SK-N-SH treated with all-trans-retinoic acid at 6 μM for 48 hours (cell line): ENCODE data around the gene CNTNAP2.

Experiments
- ATAC-seq: fragments of 200-7000 bp; cut with Tn5 transposase; 3 replicates; pipeline ENCODE4 v1.9.1; 2020; ENCODE audit warnings: mild to moderate bottlenecking, moderate library complexity
- ARNTL ChIP-seq: fragments of 450-650 bp; formaldehyde crosslinking; IDR thresholded peaks from 2 replicates; pipeline ENCODE4 v1.5.0; 2020; ENCODE audit warnings: low read depth, mild to moderate bottlenecking, moderate library complexity, borderline replicate concordance
- BACH2 ChIP-seq: fragments of 250-450 bp; sonication (Bioruptor Pico); IDR thresholded peaks from 2 replicates; pipeline ENCODE4 v1.9.0; 2021; ENCODE audit warnings: mild to moderate bottlenecking, borderline replicate concordance
- CSDC2 ChIP-seq: fragments of 250-450 bp; sonication (Bioruptor Pico); IDR thresholded peaks from 2 replicates; pipeline ENCODE4 v1.5.0; 2020; ENCODE audit warnings: mild to moderate bottlenecking, moderate library complexity
- CSRNP3 ChIP-seq: fragments of 250-450 bp; sonication (Bioruptor Pico); IDR thresholded peaks from 2 replicates; pipeline ENCODE4 v1.5.1; 2021; ENCODE audit warnings: mild to moderate bottlenecking, moderate library complexity
- ESRRG ChIP-seq: fragments of 250-450 bp; sonication (Bioruptor Pico); IDR thresholded peaks from 2 replicates; pipeline ENCODE4 v1.6.1; 2021; ENCODE audit warnings: mild to moderate bottlenecking
- GLIS3 ChIP-seq: fragments of 250-450 bp; sonication (Bioruptor Pico); IDR thresholded peaks from 2 replicates; pipeline ENCODE4 v1.5.0; 2020; ENCODE audit warnings: mild to moderate bottlenecking, moderate library complexity
- ISL1 ChIP-seq: fragments of 250-450 bp; sonication (Bioruptor Pico); IDR thresholded peaks from 2 replicates; pipeline ENCODE4 v2.1.2; 2022; ENCODE audit warnings: mild to moderate bottlenecking, moderate library complexity
- OSR1 ChIP-seq: fragments of 250-450 bp; sonication (Bioruptor Pico); IDR thresholded peaks from 2 replicates; pipeline ENCODE4 v1.8.0; 2022; ENCODE audit warnings: moderate library complexity, mild to moderate bottlenecking, inconsistent platforms
- PPARA ChIP-seq: fragments of 250-450 bp; sonication (Bioruptor Pico); IDR thresholded peaks from 2 replicates; pipeline ENCODE4 v1.5.0; 2020; ENCODE audit warnings: mild to moderate bottlenecking, borderline replicate concordance
- RARB ChIP-seq: fragments of 250-450 bp; sonication (Bioruptor Pico); IDR thresholded peaks from 2 replicates; pipeline ENCODE4 v1.8.0; 2021; ENCODE audit warnings: mild to moderate bottlenecking, moderate library complexity
- SNAI2 ChIP-seq: fragments of 250-450 bp; sonication (Bioruptor Pico); IDR thresholded peaks from 2 replicates; pipeline ENCODE4 v1.5.0; 2020; ENCODE audit warnings: mild to moderate bottlenecking, moderate library complexity
- TCF4 ChIP-seq: fragments of 250-450 bp; sonication (Bioruptor Pico); IDR thresholded peaks from 2 replicates; pipeline ENCODE4 v1.8.0; 2021; ENCODE audit warnings: mild to moderate bottlenecking, moderate library complexity, borderline replicate concordance
- TOX ChIP-seq: fragments of 250-450 bp; sonication (Bioruptor Pico); IDR thresholded peaks from 2 replicates; pipeline ENCODE4 v1.8.0; 2021; ENCODE audit warnings: mild to moderate bottlenecking, moderate library complexity, borderline replicate concordance
- TSHZ2 ChIP-seq: fragments of 250-450 bp; sonication (Bioruptor Pico); IDR thresholded peaks from 2 replicates; pipeline ENCODE4 v1.5.0; 2020; ENCODE audit warnings: mild to moderate bottlenecking, moderate library complexity
- ZC3H10 ChIP-seq: fragments of 250-450 bp; sonication (Bioruptor Pico); IDR thresholded peaks from 2 replicates; pipeline ENCODE4 v1.5.1; 2021; ENCODE audit warnings: mild to moderate bottlenecking, moderate library complexity
- ZFP3 ChIP-seq: fragments of 250-450 bp; sonication (Bioruptor Pico); IDR thresholded peaks from 2 replicates; pipeline ENCODE4 v1.5.0; 2020; ENCODE audit warnings: mild to moderate bottlenecking, moderate library complexity
- ZFP30 ChIP-seq: fragments of 450-650 bp; formaldehyde crosslinking; IDR thresholded peaks from 2 replicates; pipeline ENCODE4 v1.5.0; 2022; ENCODE audit warnings: mild to moderate bottlenecking, moderate library complexity
- ZNF565 ChIP-seq: fragments of 450-650 bp; formaldehyde crosslinking; conservative IDR thresholded peaks from 2 replicates; pipeline ENCODE4 v1.5.0; 2020; ENCODE audit warnings: low read depth, mild to moderate bottlenecking, moderate library complexity
- ZNF70 ChIP-seq: fragments of 450-650 bp; formaldehyde crosslinking; IDR thresholded peaks from 2 replicates; pipeline ENCODE4 v1.5.0; 2020; ENCODE audit warnings: mild to moderate bottlenecking, moderate library complexity
- ZNF8 ChIP-seq: fragments of 450-650 bp; formaldehyde crosslinking; IDR thresholded peaks from 2 replicates; pipeline ENCODE4 v1.5.0; 2020; ENCODE audit warnings: mild to moderate bottlenecking, moderate library complexity
- TF ChIP-seq, protein P1 (sequence below): fragments of 250-450 bp; sonication (Bioruptor Pico); IDR thresholded peaks from 2 replicates; pipeline ENCODE4 v1.5.1; 2020; ENCODE audit warnings: low read depth, mild to moderate bottlenecking, moderate library complexity
- TF ChIP-seq, protein P2 (sequence below): fragments of 250-450 bp; sonication (Bioruptor Pico); IDR thresholded peaks from 2 replicates; pipeline ENCODE4 v1.8.0; 2021; ENCODE audit warnings: low read depth, mild to moderate bottlenecking, moderate library complexity, borderline replicate concordance
- TF ChIP-seq, protein P3 (sequence below): fragments of 250-450 bp; sonication (Bioruptor Pico); IDR thresholded peaks from 2 replicates; pipeline ENCODE4 v1.8.0; 2020; ENCODE audit warnings: mild to moderate bottlenecking, moderate library complexity, borderline replicate concordance

CNTNAP2 gene

GRCh38 chr7:147564786-147565476 is 1448.3 kb downstream of the CNTNAP2 start:
- ATAC-seq = no peak
- TF ChIP-seq TOX (CRISPR knock-in tag) (no peak), CSDC2 (CRISPR knock-in tag) (no peak), PPARA (no peak), ZFP3 (CRISPR knock-in tag) (no peak), ZC3H10 (CRISPR knock-in tag) (no peak), GLIS3 (CRISPR knock-in tag) (no peak), BACH2 (no peak), SNAI2 (CRISPR knock-in tag) (no peak), ZNF565 (no peak), ZNF8 (CRISPR knock-in tag) (no peak), ARNTL (no peak), CSRNP3 (CRISPR knock-in tag) (no peak), ZFP30 (CRISPR knock-in tag) (no peak), ZNF70 (CRISPR knock-in tag) (no peak), ISL1 (CRISPR knock-in tag) (no peak)
- TF ChIP-seq, protein P1, sequence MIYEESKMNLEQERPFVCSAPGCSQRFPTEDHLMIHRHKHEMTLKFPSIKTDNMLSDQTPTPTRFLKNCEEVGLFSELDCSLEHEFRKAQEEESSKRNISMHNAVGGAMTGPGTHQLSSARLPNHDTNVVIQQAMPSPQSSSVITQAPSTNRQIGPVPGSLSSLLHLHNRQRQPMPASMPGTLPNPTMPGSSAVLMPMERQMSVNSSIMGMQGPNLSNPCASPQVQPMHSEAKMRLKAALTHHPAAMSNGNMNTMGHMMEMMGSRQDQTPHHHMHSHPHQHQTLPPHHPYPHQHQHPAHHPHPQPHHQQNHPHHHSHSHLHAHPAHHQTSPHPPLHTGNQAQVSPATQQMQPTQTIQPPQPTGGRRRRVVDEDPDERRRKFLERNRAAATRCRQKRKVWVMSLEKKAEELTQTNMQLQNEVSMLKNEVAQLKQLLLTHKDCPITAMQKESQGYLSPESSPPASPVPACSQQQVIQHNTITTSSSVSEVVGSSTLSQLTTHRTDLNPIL (CRISPR knock-in tag) = no peak
- TF ChIP-seq, protein P2, sequence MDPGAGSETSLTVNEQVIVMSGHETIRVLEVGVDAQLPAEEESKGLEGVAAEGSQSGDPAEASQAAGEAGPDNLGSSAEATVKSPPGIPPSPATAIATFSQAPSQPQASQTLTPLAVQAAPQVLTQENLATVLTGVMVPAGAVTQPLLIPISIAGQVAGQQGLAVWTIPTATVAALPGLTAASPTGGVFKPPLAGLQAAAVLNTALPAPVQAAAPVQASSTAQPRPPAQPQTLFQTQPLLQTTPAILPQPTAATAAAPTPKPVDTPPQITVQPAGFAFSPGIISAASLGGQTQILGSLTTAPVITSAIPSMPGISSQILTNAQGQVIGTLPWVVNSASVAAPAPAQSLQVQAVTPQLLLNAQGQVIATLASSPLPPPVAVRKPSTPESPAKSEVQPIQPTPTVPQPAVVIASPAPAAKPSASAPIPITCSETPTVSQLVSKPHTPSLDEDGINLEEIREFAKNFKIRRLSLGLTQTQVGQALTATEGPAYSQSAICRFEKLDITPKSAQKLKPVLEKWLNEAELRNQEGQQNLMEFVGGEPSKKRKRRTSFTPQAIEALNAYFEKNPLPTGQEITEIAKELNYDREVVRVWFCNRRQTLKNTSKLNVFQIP (CRISPR knock-in tag) = no peak
- TF ChIP-seq, protein P3, sequence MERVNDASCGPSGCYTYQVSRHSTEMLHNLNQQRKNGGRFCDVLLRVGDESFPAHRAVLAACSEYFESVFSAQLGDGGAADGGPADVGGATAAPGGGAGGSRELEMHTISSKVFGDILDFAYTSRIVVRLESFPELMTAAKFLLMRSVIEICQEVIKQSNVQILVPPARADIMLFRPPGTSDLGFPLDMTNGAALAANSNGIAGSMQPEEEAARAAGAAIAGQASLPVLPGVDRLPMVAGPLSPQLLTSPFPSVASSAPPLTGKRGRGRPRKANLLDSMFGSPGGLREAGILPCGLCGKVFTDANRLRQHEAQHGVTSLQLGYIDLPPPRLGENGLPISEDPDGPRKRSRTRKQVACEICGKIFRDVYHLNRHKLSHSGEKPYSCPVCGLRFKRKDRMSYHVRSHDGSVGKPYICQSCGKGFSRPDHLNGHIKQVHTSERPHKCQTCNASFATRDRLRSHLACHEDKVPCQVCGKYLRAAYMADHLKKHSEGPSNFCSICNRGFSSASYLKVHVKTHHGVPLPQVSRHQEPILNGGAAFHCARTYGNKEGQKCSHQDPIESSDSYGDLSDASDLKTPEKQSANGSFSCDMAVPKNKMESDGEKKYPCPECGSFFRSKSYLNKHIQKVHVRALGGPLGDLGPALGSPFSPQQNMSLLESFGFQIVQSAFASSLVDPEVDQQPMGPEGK (CRISPR knock-in tag) = no peak

DNA sequence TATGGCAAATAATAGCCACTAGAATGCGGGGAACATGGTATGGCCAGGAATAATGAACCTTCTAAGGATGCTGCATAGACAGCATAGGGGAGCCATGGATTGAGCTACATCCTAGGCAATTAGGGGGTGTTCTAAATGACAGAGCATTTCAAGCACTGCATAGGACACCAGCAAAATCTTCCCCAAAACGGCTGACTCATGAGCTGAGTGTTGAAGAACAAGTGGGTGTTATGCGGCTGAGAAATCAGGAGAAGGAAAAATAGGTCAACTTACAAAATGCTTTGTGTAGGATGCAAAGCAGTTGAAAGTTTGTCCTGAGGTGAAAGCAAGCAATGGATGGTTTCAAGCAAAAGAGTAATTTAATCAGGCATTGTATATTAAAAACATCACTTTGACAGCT is 1450.4 kb downstream of the CNTNAP2 start:
- no peak for ATAC-seq
- no peak for TF ChIP-seq ARNTL
- TF ChIP-seq BACH2 = no peak

- TF ChIP-seq ISL1 (CRISPR knock-in tag) (no peak), TSHZ2 (CRISPR knock-in tag) (no peak), ZNF8 (CRISPR knock-in tag) (no peak), ARNTL (no peak), ZNF70 (CRISPR knock-in tag) (no peak), TCF4 (CRISPR knock-in tag) (no peak), OSR1 (CRISPR knock-in tag) (no peak), ZC3H10 (CRISPR knock-in tag) (no peak), ESRRG (CRISPR knock-in tag) (no peak), ZFP30 (CRISPR knock-in tag) (no peak), CSDC2 (CRISPR knock-in tag) (no peak), GLIS3 (CRISPR knock-in tag) (no peak), ZNF565 (no peak), ZFP3 (CRISPR knock-in tag) (no peak), RARB (no peak), TOX (CRISPR knock-in tag) (no peak), BACH2 (no peak)
- TF ChIP-seq, protein P1 (CRISPR knock-in tag) = no peak
- TF ChIP-seq, protein P3 (CRISPR knock-in tag) = no peak
- TF ChIP-seq, all 23 proteins: peak for 0
- no peak for ATAC-seq
Measured at GRCh38 chr7:147569116-147569913, 1452.7 kb downstream of the CNTNAP2 start.
